HG02938 (cell line): ENCODE results near the gene SUPT6H.
"Not testable (repeated sequence)": the region's sequence is repeated elsewhere in the genome, so short reads cannot be mapped to it uniquely, and the experiment has no call there.

Source experiments
- ATAC-seq: cut with Tn5 transposase; IDR thresholded peaks from one replicate; pipeline ENCODE4 v1.9.1; 2021; ENCODE audit warnings: mild to moderate bottlenecking, moderate library complexity; ENCODE audit not compliant: unreplicated experiment

SUPT6H gene

DNA sequence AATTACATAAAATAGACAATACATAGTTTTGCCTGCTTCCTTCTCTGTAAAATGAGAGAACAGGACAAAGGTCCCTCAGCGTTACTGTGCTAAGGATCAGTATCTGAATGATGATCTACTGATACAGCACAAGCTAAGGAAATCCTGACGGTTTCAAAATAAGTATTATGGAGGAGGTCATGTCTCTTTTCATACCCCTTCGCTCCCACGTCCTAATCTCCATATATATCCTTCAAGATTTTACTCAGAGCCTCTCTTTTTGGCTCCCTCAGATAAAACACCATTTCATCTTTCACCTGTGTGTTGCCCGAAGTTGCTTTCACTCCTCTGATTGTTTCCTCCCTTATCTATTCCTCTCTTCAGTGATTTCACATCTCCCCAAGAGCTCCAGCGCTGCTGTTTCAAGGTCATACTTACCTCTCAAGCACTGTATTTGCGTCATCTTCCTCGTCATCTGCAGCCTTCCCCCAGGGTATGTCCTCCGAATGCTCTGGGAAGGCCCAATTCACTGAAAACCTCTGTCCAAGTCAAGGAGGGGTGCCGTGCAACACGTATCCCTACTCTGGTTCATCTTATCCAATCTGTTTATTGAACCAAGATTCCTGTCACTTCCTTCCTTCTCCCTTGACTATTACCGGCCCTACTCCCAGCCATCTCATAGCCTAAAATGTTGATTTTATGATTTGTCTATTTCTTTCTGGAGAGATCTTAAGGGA, 15.8 kb upstream of the SUPT6H start:
- ATAC-seq: no peak

DNA sequence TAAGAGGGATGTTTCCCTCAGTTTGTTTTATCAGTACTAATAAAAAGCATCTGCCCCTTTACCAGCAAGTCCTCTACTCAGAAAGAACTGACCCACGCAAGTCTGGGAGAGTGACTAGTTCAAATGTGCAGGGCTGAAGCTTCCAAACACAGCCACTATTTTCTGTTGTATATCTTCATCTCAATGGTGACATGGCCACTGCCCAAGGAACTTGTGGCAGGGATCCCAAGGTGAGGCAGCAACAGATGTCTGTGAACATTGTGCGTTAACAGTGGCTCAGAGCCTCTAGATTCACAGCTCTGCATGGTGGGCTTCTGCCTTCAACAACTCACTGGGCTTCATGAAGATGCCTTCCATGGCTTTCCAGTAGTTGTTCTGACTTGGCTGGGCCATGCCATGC, 13.3 kb upstream of the SUPT6H start:
- ATAC-seq: no peak

DNA sequence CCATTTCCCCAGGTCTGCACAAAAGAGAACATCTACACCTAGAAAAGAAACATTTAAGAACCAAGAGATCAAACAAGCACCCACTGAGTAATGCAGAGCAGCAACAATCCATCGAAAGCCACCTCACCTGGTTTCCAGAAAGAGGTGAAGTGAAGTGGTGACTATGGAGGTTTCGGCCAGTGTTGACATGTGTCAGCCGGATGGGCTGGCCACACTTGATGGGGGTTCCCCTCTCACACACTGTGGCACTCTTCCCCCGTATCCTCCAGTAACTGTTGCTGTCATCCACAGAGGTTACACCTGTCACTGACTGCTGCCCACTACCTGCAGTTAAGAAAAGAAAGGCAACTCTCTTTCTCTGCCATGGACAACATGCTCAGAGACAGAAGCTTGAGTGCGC, 6.8 kb upstream of the SUPT6H start:
- no peak for ATAC-seq

DNA sequence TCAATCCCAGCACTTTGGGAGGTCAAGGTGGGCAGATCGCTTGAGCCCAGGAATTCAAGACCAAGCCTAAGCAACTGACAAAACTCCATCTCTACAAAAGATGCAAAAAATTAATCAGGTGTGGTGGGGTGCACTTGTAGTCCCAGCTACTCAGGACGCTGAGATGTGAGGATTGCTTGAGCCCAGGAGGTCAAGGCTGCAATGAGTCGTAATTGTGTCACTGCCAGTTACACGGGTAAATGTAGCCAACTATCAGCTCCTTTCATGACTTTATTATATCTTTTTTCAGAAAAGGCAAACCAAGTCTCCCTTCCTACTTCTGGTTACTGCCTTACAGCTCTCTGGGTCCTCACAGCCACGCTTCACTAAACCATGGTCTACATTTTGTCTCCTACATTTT, 4.2 kb upstream of the SUPT6H start:
- ATAC-seq: no peak

DNA sequence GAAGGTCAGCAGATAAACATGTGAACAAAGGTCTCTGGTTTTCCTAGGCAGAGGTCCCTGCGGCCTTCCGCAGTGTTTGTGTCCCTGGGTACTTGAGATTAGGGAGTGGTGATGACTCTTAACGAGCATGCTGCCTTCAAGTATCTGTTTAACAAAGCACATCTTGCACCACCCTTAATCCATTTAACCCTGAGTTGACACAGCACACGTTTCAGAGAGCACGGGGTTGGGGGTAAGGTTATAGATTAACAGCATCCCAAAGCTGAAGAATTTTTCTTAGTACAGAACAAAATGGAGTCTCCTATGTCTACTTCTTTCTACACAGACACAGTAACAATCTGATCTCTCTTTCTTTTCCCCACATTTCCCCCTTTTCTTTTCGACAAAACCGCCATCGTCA, 3.7 kb upstream of the SUPT6H start:
- not testable (repeated sequence) for ATAC-seq

DNA sequence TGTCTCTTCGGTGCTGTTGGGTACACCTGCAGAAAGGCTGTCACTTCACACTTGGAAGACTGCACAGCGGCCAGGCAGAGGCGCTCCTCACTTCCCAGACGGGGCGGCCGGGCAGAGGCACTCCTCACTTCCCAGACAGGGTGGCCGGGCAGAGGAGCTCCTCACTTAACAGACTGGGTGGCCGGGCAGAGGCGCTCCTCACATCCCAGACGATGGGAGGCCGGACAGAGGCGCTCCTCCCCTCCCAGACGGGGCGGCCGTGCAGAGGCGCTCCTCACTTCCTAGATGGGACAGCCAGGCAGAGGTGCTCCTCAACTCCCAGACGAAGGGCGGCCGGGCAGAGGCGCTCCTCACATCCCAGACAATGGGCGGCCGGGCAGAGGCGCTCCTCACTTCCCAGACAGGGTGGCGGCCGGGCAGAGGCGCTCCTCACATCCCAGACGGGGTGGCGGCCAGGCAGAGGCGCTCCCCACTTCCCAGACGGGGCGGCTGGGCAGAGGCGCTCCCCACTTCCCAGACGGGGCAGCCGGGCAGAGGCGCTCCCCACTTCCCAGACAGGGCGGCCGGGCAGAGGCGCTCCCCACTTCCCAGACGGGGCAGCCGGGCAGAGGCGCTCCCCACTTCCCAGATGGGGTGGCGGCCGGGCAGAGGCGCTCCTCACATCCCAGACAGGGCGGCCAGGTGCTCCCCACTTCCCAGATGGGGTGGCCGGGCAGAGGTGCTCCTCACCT, 3.1 kb upstream of the SUPT6H start:
- ATAC-seq: not testable (repeated sequence)

DNA sequence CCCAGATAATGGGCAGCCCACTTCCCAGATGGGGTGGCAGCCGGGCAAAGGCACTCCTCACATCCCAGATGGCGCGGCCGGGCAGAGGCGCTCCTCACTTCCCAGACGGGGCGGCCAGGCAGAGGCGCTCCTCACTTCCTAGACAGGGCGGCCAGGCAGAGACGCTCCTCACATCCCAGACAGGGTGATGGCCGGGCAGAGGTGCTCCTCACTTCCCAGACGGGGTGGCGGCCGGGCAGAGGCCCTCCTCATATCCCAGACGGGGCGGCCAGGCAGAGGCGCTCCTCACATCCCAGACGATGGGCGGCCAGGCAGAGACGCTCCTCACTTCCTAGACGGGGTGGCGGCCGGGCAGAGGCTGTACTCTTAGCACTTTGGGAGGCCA, 2.5 kb upstream of the SUPT6H start:
- ATAC-seq: not testable (repeated sequence)

DNA sequence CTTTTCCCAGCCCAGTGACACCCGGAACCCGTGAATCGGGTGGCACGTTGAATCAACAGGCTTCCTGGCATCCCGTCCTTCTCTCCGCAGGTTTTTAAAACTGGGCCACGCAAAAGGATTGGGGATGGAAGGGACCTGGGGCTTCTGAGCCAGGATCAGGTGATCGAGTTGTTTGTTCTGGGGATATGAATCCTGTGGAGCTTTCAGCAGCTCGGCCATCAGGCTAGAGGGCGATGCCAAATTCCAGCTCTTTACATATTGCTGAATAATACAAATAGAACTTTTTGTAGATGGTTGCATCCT, 473 bp downstream of the SUPT6H start:
- ATAC-seq: no peak

DNA sequence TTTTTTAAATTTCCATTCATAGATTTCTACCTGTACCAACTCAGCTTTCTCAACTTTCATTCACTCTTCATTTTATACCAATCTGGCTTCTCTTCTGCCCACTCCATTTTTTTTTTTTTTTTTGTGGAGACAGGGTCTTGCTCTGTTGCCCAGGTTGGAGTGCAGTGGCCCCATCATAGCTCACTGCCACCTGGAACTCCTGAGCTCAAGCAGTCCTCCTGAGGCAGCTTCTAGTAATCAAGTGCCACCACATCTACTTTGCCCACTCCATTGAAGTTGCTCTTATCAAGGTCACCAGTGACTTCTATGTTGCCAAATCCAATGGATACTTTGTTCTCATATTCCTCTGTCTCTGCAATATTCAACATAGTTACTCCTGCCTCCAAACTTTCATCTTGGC, 1.7 kb downstream of the SUPT6H start:
- ATAC-seq: no peak

DNA sequence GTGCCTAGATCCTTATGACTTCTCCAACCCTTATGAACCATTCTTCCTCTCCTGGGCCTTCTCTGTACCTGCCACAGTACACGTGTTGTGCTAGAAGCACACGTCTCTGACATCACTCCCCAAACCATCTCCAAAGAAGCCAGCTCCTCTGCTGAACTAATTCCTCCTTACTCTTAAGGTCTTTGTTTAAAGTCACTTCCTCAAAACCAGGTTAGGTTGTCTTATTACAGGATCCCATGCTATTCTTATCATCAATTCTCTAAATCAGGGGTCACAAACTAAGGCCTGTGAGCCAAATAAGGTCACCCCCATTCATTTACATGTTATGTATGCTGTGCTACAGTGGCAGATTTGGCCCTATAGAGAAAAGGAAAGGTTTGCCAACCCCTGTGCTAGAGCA, 4.0 kb downstream of the SUPT6H start:
- no peak for ATAC-seq

DNA sequence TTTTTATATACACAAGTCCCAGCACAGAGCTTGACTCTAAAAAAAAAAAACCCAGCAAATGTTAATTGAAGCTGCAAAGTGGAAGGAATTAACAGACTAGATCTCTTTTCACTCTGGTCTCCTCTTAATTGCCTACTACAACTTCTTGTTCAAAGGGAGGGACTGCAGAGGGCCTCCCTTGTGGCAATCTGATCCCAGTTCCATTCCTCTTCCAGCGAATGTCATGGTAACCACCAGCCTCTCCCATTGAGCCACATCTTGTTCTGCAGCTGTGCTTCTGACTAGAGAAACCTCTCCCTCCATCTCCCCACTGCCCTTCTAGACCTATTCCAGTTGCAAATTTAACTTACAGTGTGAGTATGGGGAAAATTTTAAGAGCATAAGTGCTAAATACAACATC, 5.9 kb downstream of the SUPT6H start:
- no peak for ATAC-seq

DNA sequence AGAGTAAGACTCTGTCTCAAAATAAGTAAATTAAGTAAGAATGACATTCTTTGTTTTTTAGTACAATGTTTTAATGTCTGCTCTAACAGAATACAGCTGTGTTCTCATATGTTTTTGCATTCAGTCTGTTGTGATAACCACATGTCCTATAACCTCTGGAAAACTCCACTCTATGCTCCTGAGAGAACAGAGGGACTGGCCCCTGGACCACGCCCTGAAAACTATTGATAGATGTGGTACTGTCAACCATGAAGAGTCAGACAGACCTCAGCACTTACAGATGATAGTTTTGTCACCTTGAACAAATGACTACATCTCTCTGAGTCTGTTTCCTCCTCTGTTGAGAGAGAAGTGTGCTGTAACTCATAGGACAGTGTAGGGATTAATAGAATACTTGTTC, 7.9 kb downstream of the SUPT6H start:
- no peak for ATAC-seq

DNA sequence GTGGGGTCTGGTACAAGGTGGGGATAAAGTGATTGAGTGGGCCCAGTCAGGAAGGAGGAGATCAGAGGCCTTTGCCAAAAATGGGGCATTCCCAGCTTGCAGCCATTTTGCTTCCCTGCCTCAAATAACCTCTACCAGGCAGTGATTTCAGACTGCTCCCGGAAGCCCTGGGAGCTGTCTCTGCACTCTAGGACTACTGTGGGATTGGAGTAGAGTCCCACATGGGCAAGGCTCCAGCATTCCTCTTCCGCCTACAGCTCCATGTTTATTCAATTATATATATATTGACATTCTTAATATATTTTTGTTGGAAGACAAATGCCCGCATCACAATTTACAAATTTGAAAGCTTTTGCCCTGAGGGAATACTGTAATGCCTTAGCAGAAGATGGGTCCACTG, 13.5 kb downstream of the SUPT6H start:
- ATAC-seq: no peak

DNA sequence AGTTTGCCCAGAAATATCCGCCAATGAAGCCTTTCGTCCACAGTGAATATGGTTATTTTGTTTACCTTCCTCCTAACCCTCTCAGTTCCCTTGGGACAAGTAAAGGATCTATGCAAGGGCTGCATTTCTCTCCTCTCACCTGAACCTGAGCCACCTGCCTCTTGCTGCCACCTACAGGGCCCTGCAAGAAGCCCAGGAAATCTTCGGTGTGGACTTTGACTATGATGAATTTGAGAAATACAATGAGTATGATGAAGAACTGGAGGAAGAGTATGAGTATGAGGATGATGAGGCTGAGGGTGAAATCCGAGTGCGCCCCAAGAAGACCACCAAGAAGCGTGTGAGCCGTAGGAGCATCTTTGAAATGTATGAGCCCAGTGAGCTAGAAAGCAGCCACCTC, 14.0 kb downstream of the SUPT6H start:
- ATAC-seq: no peak

DNA sequence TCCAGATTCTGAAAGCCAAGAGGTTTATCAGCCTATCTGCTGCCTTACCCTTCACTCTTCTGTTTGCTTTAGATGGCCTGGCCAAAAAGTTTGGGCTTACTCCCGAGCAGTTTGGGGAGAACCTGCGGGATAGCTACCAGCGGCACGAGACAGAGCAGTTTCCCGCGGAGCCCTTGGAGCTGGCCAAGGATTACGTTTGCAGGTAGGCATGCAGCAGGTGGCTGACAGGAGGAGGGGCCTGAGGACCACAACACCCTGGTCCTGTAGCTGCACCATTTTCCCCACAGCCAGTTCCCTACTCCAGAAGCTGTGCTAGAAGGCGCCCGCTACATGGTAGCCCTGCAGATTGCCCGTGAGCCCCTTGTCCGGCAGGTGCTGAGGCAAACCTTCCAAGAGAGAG, 20.6 kb downstream of the SUPT6H start:
- ATAC-seq: no peak

DNA sequence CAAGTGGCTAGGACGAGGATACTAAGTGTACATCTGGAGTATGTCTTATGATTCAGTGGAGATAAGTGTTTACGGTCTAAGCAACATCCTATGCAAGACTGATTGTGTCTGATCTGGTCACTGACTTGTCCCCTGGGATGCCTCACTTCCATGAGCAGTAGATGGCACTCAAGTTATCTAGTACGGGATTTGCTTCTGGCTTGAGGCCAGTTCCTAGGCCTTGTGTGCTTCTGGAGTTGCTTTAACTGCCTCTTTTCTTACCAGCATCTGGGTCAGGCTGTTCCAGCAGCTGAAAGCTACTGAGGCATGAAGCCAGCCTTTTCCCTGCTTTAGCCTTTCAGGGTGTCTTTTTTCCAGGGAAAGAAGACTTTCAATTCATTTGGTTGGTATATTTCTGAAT, 23.0 kb downstream of the SUPT6H start:
- no peak for ATAC-seq

DNA sequence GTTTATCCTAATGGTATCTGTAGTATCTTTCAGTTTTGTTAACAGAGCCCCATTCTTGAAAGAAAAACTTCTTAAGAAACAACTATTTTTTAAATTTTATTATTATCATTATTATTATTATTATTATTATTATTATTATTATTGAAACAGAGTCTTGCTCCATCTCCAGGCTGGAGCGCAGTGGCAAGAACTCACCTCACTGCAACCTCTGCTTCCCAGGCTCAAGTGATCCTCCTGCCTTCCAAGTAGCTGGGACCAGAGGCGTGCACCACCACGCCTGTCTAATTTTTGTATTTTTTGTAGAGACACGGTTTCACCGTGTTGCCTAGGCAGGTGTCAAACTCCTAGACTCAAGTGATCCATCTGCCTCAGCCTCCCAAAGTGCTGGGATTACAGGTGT, 23.4 kb downstream of the SUPT6H start:
- ATAC-seq: no peak

DNA sequence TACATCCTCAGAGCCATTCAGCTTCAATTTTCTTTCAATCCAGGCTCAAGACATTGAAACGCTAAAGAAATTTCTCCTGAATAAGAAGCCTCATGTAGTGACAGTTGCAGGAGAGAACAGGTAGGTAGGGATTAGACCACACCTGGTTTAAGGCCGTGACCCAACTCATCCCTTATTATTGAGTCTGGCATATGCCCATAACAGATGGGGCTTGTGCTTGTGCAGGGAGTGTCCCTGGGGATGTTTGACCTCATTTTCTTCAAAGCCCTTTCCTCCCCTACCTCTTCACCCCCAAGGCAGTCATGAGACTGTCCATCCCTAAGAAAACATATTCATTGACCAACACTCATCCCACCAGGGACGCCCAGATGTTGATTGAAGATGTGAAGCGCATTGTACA, 24.3 kb downstream of the SUPT6H start:
- no peak for ATAC-seq

DNA sequence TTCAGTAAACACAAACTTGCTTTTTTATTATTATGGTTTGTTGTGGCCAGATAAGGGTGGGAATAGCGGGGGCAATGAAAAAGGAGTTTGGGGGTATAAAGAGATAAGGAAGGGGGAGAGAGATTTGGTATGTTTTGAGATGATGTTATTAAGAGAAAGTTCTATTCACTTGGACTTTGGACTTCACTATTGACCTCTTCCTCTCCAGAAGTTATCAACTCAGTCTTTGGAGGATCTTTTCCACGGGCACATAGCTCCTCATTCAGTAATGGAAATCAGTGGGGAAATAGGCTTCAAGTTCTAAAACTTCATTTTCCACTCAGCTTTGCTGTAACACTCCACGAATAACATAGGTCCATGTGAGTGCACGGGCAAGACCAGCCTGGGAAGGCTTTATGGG, 26.5 kb downstream of the SUPT6H start:
- no peak for ATAC-seq

DNA sequence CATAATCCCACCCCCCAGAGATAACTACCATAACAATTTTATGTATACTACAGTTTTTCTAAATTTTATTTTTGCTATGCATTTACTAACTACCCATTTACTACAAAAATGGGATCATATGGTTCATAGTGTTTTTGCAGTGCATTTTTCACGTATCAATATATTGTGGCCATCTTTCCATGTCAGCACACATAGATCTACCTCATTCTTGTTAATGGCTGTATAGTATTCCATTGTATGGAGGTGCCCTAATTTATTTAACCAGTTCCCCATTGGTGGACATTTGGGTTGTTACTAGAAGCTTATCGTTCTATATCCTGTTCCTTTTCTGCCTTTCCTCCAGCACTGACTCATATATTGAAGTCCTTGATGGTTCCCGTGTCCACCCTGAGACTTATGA, 27.0 kb downstream of the SUPT6H start:
- no peak for ATAC-seq

DNA sequence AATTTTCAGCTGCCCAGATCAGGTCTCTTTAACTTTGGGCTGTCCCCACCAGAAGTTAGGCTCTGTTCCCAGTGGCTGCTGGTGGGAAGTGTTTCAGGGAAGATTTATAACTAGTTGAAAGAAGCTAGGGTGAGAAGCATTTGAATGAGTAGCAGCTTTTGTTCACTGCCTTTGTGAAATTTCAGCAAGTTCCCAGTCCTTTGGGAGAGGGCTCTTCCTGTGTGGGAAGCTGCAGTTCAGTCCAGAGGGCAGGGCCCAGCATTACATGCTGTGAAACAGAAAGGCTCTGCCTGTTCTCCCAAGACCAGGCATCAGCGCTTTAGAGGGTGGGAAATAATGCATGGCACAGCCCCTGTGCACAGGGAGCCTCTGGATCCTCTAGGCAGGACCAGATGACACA, 31.9 kb downstream of the SUPT6H start:
- no peak for ATAC-seq

DNA sequence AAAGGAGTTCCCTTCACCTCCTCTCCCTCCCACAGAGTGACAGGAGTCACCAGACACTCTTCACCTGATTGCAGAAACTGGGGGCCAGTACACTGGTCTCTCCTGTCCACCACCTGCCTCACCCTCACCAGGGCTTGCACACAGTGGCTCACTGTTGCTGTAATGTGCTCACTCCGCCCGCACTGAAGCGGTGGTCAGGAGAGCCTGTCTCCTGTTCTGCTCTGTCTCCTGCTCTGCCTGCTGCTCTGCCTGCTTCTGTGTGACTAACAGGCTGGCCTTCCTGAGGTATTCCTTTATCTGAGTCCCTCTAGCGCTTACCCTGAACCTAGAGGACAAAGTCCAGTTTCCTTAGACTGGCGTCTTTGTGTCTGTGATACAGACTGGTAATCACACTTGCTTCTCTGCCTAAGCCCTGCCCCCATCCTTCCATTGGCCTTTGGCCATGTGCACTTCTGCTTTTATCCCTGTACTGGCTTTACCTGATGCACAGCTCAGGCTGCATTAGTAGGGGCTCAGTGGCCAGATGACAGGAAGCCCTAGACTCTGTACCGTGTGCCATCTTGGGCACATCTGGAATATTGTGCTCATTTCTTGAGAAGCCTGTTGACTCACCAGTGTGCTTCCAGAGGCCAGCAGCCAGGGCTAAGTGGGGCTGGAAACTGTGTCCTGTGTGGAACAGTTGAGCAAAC, 36.4 kb downstream of the SUPT6H start:
- no peak for ATAC-seq
